NT2/D1 (cell line): Measurements from ENCODE around the gene PEAK1.
"Not testable (repeated sequence)": the region's sequence is repeated elsewhere in the genome, so short reads cannot be mapped to it uniquely, and the experiment has no call there.

Source experiments
- DNase-seq: peaks from one replicate; pipeline ENCODE4 v3.0.0-alpha.2; 2011; ENCODE audit warnings: low read depth, low spot score
- H3K27me3 ChIP-seq: 2 replicates; pipeline ENCODE4 v1.6.0; 2011; ENCODE audit warnings: mild to moderate bottlenecking; ENCODE audit not compliant: insufficient read length, insufficient read depth
- H3K36me3 ChIP-seq: 2 replicates; pipeline ENCODE4 v1.6.1; 2011; ENCODE audit warnings: mild to moderate bottlenecking, low read length, mixed read lengths; ENCODE audit not compliant: insufficient read depth, insufficient read length
- H3K4me1 ChIP-seq: 2 replicates; pipeline ENCODE4 v1.5.1; 2011; ENCODE audit not compliant: insufficient read depth, insufficient read length
- H3K4me3 ChIP-seq: 2 replicates; pipeline ENCODE4 v1.5.1; 2011; ENCODE audit warnings: low read depth; ENCODE audit not compliant: insufficient read length
- H3K9ac ChIP-seq: 2 replicates; pipeline ENCODE4 v1.6.0; 2011; ENCODE audit warnings: low read depth; ENCODE audit not compliant: insufficient read length
- H3K9me3 ChIP-seq: 2 replicates; pipeline ENCODE4 v1.5.1; 2011; ENCODE audit warnings: mild to moderate bottlenecking, low read length; ENCODE audit not compliant: insufficient read depth
- SUZ12 ChIP-seq: IDR thresholded peaks from 2 replicates; pipeline ENCODE4 v1.6.1; 2011; ENCODE audit not compliant: insufficient read length, insufficient read depth; ENCODE audit errors: extremely low read depth
- YY1 ChIP-seq: IDR thresholded peaks from 2 replicates; pipeline ENCODE4 v1.6.1; 2011; ENCODE audit not compliant: insufficient read length, insufficient read depth
- ZNF274 ChIP-seq: IDR thresholded peaks from 2 replicates; pipeline ENCODE4 v1.6.1; 2011; ENCODE audit warnings: mild to moderate bottlenecking, low read depth, low read length

The PEAK1 gene

GRCh38 chr15:77415450-77416147 is 4.3 kb downstream of the PEAK1 start:
- Histone ChIP-seq H3K9me3 (no peaks in the 10 kb centered on the region), H3K4me1 (peaks cover 2% of the 10 kb centered on the region), H3K36me3 (no peaks in the 10 kb centered on the region), H3K27me3 (no peaks in the 10 kb centered on the region), H3K4me3 (no peak overlapping the region), H3K9ac (no peak overlapping the region)
- DNase-seq: no peak
- no peak for TF ChIP-seq SUZ12
- no peak for TF ChIP-seq YY1
- TF ChIP-seq ZNF274: no peak

- DNase-seq: no peak
- no peaks in the 10 kb centered on the region for H3K27me3 ChIP-seq
- no peaks in the 10 kb centered on the region for H3K9me3 ChIP-seq
- no peak overlapping the region for H3K9ac ChIP-seq
- H3K36me3 ChIP-seq: no peaks in the 10 kb centered on the region
- H3K4me3 ChIP-seq: no peak overlapping the region
- H3K4me1 ChIP-seq: peaks cover 2% of the 10 kb centered on the region
- TF ChIP-seq SUZ12 (no peak), YY1 (no peak)
Measured at GRCh38 chr15:77414789-77415442, 5.0 kb downstream of the PEAK1 start.

GRCh38 chr15:77413699-77414349 is 6.1 kb downstream of the PEAK1 start:
- Histone ChIP-seq H3K9me3 (no peaks in the 10 kb centered on the region), H3K4me3 (no peak overlapping the region), H3K4me1 (peaks cover 2% of the 10 kb centered on the region), H3K27me3 (no peaks in the 10 kb centered on the region), H3K36me3 (no peaks in the 10 kb centered on the region), H3K9ac (no peak overlapping the region)
- DNase-seq: no peak
- TF ChIP-seq YY1 (no peak), SUZ12 (no peak), ZNF274 (no peak)

DNA sequence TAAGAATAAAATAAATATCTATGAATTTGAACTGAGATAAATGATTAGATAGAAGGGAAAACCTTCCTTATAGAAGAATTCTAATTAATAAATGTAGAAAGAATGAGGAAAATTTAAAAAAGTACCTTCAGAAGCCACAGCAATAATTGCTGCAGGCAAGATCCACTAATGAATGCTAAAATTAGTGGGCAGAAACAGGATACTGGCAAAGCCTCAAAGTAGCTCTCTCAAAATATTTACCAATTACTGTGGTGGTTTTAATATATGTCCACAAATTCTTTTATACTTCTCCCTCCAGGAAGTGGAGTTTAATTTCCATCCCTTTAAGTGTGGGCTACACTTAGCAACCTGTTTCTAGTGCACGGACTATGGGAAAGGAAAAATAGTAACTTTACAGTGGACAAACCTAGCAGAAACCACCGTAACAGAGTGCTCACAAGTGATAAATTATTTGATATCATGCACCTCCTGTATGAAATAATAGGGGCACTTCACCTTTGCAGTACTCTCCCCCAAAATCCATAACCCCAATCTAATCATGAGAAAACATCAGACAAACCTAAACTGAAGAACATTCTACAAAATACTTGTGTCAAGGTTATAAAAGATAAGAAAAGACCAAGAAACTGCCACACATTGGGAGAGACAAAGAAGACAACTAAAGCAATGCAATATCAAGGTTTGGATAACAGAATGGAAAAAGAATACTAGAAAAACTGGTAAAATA is 6.8 kb downstream of the PEAK1 start:
- no peak overlapping the region for H3K9ac ChIP-seq
- H3K9me3 ChIP-seq: no peaks in the 10 kb centered on the region
- no peaks in the 10 kb centered on the region for H3K27me3 ChIP-seq
- no peaks in the 10 kb centered on the region for H3K36me3 ChIP-seq
- no peak overlapping the region for H3K4me3 ChIP-seq
- DNase-seq: no peak
- no peak for TF ChIP-seq ZNF274
- TF ChIP-seq SUZ12: no peak
- TF ChIP-seq YY1: no peak
- H3K4me1 ChIP-seq: peaks cover 2% of the 10 kb centered on the region

DNA sequence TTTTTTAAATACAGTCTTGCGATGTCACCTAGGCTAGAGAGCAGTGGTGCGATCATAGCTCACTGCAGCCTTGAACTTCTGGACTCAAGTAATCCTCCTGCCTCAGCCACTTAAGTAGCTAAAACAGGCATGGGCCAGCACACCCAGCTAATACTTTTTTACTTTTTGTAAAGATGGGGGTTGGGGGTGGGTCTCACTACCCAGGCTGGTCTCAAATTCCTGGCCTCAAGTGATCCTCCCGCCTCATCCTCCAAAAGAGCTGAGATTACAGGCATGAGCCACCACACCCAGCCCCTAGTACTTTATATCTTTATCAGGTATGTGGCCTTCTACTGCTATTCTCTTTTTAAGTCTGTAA is 8.3 kb downstream of the PEAK1 start:
- Histone ChIP-seq H3K36me3 (no peaks in the 10 kb centered on the region), H3K4me1 (peaks cover 2% of the 10 kb centered on the region), H3K27me3 (no peaks in the 10 kb centered on the region), H3K9me3 (no peaks in the 10 kb centered on the region), H3K4me3 (no peak overlapping the region), H3K9ac (no peak overlapping the region)
- TF ChIP-seq YY1: no peak
- TF ChIP-seq ZNF274: no peak
- TF ChIP-seq SUZ12: no peak
- DNase-seq: no peak

GRCh38 chr15:77410701-77411618 is 8.9 kb downstream of the PEAK1 start:
- TF ChIP-seq SUZ12 (no peak), YY1 (no peak), ZNF274 (no peak)
- no peak for DNase-seq

DNA sequence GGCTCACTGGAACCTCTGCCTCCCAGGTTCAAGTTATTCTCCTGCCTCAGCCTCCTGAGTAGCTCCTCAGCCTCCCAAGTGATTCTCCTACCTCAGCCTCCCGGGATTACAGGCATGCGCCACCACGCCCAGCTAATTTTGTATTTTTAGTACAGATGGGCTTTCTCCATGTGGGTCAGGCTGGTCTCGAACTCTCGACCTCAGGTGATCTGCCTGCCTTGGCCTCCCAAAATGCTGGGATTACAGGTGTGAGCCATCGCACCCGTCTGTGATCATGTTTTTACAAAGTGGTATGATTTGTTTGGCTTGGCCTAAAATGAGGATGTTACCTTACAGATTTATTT is 9.8 kb downstream of the PEAK1 start:
- H3K9ac ChIP-seq, H3K27me3 ChIP-seq, DNase-seq, H3K36me3 ChIP-seq, H3K4me1 ChIP-seq, H3K4me3 ChIP-seq, H3K9me3 ChIP-seq: not testable (repeated sequence)

More at GRCh38 chr15:77410701-77411618, 8.9 kb downstream of the PEAK1 start:
- Histone ChIP-seq H3K27me3 (no peaks in the 10 kb centered on the region), H3K4me1 (peaks cover under 1% of the 10 kb centered on the region), H3K9me3 (no peaks in the 10 kb centered on the region), H3K4me3 (no peak overlapping the region), H3K36me3 (no peaks in the 10 kb centered on the region), H3K9ac (no peak overlapping the region)
